ENCODE measurements around the gene PAPPA2.
"Not testable (repeated sequence)": the region's sequence is repeated elsewhere in the genome, so short reads cannot be mapped to it uniquely, and the experiment has no call there.

PAPPA2 gene

DNA sequence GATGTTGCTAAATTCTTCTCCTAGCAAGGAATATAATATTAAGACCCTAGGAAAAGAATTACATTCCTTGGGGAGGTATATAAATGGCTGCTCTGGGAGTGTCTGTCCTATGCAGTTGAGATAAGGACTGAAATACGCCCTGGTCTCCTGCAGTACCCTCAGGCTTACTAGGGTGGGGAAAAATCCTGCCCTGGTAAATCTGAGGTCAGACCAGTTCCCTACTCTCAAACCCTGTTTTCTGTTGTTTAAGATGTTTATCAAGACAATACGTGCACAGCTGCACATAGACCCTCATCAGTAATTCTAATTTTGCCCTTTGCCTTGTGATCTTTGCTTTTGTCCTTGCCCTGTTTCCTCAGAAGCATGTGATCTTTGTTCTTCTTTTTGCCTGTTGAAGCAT, 11.2 kb upstream of the PAPPA2 start:
- not testable (repeated sequence) for H3K4me3 ChIP-seq (ENCODE audit: low read depth, low read length); H3K79me2 ChIP-seq (ENCODE audit: control insufficient read depth, insufficient read depth, low read length, unreplicated experiment); H3K4me1 ChIP-seq (ENCODE audit: control insufficient read depth, insufficient read depth, low read length, unreplicated experiment); H3K27me3 ChIP-seq (ENCODE audit: insufficient read depth, low read length); H3K36me3 ChIP-seq (ENCODE audit: insufficient read depth, low read length); H2AFZ ChIP-seq (ENCODE audit: low read length, unreplicated experiment); H3K27ac ChIP-seq (ENCODE audit: low read depth, low read length)

DNA sequence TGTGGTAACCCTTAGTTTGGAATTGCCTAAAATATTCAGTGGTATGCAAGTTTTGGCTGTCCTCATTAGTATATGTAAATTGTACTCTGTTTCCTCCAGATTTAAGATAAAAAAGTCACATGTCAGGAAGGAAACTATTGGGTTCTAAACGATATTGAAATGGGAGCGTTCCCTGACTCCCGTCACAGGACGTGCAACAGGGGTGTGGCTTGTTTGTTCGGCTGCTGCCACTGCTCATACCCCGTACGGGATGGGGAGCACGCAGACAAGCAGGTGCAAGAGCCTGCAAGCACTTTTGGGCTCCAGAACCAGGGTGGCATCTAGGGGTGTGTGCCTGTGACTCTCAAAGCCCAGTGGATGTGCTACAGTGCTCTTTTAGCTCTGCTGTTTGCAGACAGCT, 6.2 kb upstream of the PAPPA2 start:
- Histone ChIP-seq H3K4me1 (ENCODE audit: control insufficient read depth, insufficient read depth, low read length, unreplicated experiment) (no peaks in the 10 kb centered on the region), H2AFZ (ENCODE audit: low read length, unreplicated experiment) (no peak overlapping the region), H3K36me3 (ENCODE audit: insufficient read depth, low read length) (no peaks in the 10 kb centered on the region), H3K4me3 (ENCODE audit: low read depth, low read length) (no peak overlapping the region), H3K27me3 (ENCODE audit: insufficient read depth, low read length) (no peaks in the 10 kb centered on the region), H3K79me2 (ENCODE audit: control insufficient read depth, insufficient read depth, low read length, unreplicated experiment) (no peaks in the 10 kb centered on the region), H3K27ac (ENCODE audit: low read depth, low read length) (no peak overlapping the region)

DNA sequence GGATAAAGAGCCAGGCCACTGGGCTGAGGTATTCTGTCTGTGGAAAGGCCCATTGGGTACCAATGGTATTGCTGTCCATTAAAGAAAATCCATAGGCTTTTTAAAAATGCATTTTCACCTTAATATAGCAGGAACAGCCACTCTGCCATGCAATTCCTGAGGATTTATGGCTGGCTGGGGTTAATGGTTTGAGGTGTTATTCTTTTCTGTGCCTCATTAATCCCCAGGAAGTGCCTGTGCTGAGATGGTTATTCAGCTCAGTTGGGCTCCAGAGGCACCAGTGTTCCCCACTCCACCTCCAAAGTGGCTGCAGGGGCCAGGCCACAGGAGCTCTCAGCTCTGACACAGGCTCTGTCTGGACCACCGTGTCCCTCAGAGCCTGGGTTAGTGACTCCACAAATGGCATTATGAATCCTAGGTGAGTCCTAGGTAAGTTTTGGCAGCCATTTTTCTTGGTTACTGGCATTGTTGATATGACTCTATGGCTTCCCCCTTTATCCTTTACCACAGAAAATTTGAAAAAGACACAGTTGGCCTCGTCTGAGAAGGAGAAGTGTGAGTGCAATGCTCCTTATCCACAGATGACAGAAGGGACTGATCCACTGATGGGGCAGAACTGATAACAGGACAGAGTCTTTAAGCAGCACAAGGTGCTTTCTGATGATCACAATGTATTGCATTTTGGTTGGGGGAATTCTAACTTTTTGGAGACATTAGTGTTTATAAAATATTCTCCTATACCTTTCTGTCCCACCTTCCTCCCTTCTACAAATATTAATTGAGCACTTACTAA, 2.2 kb upstream of the PAPPA2 start:
- Histone ChIP-seq H3K27me3 (ENCODE audit: insufficient read depth, low read length) (no peaks in the 10 kb centered on the region), H3K36me3 (ENCODE audit: insufficient read depth, low read length) (no peaks in the 10 kb centered on the region), H2AFZ (ENCODE audit: low read length, unreplicated experiment) (no peak overlapping the region), H3K79me2 (ENCODE audit: control insufficient read depth, insufficient read depth, low read length, unreplicated experiment) (no peaks in the 10 kb centered on the region), H3K27ac (ENCODE audit: low read depth, low read length) (no peak overlapping the region), H3K4me1 (ENCODE audit: control insufficient read depth, insufficient read depth, low read length, unreplicated experiment) (no peaks in the 10 kb centered on the region), H3K4me3 (ENCODE audit: low read depth, low read length) (no peak overlapping the region)

DNA sequence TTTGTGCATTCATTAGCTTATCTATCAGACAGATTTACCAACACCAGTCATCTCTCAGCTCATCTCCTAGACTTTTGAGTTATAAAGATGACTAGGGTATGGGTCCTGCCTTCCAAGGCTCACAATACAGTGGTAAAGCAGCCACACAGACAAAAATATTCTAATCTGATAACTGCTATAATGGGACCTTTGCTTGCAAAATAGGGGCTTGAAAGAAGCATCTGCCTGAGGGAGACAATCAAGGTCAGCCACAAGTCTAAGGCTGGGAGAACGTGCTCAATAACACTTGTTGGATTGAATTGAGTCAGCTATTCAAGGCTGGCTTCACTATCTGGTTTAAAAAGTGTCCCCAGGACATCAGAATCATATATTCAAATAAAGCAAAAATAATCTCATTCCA, 1.4 kb upstream of the PAPPA2 start:
- Histone ChIP-seq H3K36me3 (ENCODE audit: insufficient read depth, low read length) (no peaks in the 10 kb centered on the region), H3K4me3 (ENCODE audit: low read depth, low read length) (no peak overlapping the region), H3K27me3 (ENCODE audit: insufficient read depth, low read length) (no peaks in the 10 kb centered on the region), H3K79me2 (ENCODE audit: control insufficient read depth, insufficient read depth, low read length, unreplicated experiment) (no peaks in the 10 kb centered on the region), H3K4me1 (ENCODE audit: control insufficient read depth, insufficient read depth, low read length, unreplicated experiment) (no peaks in the 10 kb centered on the region), H2AFZ (ENCODE audit: low read length, unreplicated experiment) (no peak overlapping the region), H3K27ac (ENCODE audit: low read depth, low read length) (no peak overlapping the region)

DNA sequence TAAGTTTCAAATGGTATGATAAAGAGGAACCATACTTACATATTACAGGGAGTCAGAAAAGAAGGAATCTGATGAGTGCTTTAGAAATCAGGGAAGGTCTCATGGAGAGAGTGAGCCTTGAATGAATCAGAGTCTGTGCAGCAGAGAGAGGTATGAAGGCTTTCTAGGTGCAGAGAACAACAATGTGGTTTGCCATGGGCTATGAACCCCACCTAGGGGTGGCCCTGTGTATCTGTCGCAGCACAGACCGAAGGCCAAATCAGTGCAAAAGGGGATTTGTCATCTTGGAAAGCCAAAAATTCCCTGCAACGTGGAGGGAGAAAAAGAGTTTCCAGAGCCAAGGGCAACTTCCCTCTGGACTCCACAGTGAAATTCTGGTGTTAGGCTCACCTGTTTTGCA, 3.5 kb downstream of the PAPPA2 start:
- H3K79me2 ChIP-seq (ENCODE audit: control insufficient read depth, insufficient read depth, low read length, unreplicated experiment): no peaks in the 10 kb centered on the region
- H3K36me3 ChIP-seq (ENCODE audit: insufficient read depth, low read length): no peaks in the 10 kb centered on the region
- no peak overlapping the region for H2AFZ ChIP-seq (ENCODE audit: low read length, unreplicated experiment)
- H3K27me3 ChIP-seq (ENCODE audit: insufficient read depth, low read length): no peaks in the 10 kb centered on the region
- H3K4me3 ChIP-seq (ENCODE audit: low read depth, low read length): no peak overlapping the region
- no peak overlapping the region for H3K27ac ChIP-seq (ENCODE audit: low read depth, low read length)
- H3K4me1 ChIP-seq (ENCODE audit: control insufficient read depth, insufficient read depth, low read length, unreplicated experiment): no peaks in the 10 kb centered on the region

DNA sequence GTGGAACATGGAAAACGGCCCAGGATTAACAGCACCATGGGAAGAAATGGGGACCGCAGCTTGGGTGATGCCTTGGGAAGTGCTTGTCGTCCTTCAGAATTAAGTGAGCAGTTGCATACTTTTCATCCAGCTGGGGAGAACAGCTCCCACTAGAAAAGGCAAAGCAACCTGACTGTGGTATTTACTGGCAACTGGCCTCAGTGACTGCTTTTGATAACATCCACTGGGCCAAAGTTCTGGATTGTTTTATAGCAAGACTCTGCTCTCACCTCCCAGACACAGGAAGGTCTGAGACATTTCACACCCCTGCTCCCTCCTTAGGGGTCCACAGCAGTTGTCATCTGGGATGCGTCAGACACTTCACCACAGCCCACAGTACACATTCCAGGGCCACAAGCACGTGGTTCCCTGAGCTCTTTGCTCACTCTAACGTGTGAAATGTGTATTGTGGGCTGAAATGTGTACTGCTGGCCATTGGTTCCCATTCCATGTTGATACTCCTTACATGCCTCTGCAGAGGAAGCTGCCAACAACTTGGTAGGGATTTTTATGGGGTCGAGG, 6.6 kb downstream of the PAPPA2 start:
- Histone ChIP-seq H3K4me3 (ENCODE audit: low read depth, low read length) (no peak overlapping the region), H3K36me3 (ENCODE audit: insufficient read depth, low read length) (no peaks in the 10 kb centered on the region), H3K27ac (ENCODE audit: low read depth, low read length) (no peak overlapping the region), H3K79me2 (ENCODE audit: control insufficient read depth, insufficient read depth, low read length, unreplicated experiment) (no peaks in the 10 kb centered on the region), H2AFZ (ENCODE audit: low read length, unreplicated experiment) (no peak overlapping the region), H3K4me1 (ENCODE audit: control insufficient read depth, insufficient read depth, low read length, unreplicated experiment) (no peaks in the 10 kb centered on the region), H3K27me3 (ENCODE audit: insufficient read depth, low read length) (no peaks in the 10 kb centered on the region)

DNA sequence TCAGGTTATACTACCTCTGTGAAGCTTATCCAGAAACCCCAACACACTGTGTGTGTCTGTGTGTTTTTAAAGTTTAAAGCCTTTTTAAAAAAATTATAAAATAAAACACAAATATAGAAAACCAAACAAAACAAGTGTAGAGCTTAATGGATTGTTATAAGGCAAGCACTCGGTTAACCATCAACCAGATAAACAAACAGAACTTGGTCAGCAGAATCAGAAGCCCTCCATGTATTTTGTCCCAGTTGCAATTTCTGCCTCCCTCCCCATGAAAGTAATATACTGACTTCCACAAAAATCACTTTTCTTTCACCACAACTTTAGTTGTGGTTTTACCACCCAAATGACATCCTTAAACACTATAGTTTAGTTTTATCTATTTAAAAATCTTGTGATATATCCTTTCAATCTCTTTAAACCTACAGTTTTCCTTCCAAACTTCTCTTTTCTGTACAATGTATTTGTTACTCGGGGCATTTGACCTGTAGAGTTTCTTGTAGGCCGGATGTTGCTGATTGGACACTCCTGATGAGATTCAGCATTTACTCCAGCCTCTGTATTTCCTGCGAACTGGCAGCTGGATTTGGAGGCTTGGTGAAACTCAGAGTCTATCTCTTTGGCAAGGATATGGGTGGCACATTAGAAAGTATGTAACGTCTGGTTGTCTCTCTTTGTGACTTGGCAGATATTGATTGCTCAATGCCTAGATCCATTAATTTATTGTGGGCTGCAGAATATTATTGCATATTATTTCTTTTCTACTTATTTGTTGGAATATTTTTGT, 8.6 kb downstream of the PAPPA2 start:
- no peak overlapping the region for H3K27ac ChIP-seq (ENCODE audit: low read depth, low read length)
- H3K79me2 ChIP-seq (ENCODE audit: control insufficient read depth, insufficient read depth, low read length, unreplicated experiment): no peaks in the 10 kb centered on the region
- H2AFZ ChIP-seq (ENCODE audit: low read length, unreplicated experiment): no peak overlapping the region
- no peaks in the 10 kb centered on the region for H3K36me3 ChIP-seq (ENCODE audit: insufficient read depth, low read length)
- no peak overlapping the region for H3K4me3 ChIP-seq (ENCODE audit: low read depth, low read length)
- H3K27me3 ChIP-seq (ENCODE audit: insufficient read depth, low read length): no peaks in the 10 kb centered on the region
- no peaks in the 10 kb centered on the region for H3K4me1 ChIP-seq (ENCODE audit: control insufficient read depth, insufficient read depth, low read length, unreplicated experiment)

DNA sequence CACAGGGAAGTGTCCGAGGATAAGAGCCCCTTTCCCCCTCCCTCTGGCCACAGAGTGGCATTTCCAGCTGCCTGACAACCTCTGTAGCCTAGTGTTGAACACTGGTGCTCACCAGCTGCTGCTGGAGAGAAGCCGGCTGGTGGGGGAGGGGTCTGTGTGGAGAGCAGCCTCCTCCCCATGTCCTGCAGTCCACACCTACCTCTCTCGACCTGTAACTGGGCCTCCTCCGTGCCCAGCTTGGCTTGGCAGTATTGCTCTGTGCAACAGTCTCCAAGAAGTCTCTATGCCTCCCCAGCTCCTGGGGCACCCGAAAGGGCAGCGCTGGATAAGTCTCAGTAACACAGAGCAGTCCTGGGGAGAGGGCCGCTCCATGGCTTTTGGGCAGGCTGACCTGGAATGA, 17.0 kb downstream of the PAPPA2 start:
- Histone ChIP-seq H3K36me3 (ENCODE audit: insufficient read depth, low read length) (no peaks in the 10 kb centered on the region), H3K79me2 (ENCODE audit: control insufficient read depth, insufficient read depth, low read length, unreplicated experiment) (no peaks in the 10 kb centered on the region), H2AFZ (ENCODE audit: low read length, unreplicated experiment) (no peak overlapping the region), H3K4me1 (ENCODE audit: control insufficient read depth, insufficient read depth, low read length, unreplicated experiment) (no peaks in the 10 kb centered on the region), H3K4me3 (ENCODE audit: low read depth, low read length) (no peak overlapping the region), H3K27ac (ENCODE audit: low read depth, low read length) (no peak overlapping the region), H3K27me3 (ENCODE audit: insufficient read depth, low read length) (no peaks in the 10 kb centered on the region)

DNA sequence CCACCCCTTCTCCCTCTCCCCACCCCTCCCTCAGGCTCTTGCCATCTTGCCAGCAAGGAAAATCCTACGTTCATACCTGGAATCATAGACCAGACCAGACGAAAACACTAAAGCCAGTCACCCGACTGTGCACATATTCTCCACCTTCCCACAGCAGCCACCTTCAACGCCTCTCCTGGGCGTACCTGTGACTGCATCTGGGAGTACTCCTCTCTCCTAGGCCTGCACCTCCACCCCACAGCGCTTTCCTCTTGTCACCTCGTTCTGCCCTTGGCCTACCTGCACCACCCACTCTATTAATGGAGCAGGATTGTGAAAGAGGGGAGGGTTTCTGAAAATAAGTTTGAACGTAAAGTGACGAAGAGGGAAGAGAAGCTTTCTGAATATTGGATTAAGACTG, 17.8 kb downstream of the PAPPA2 start:
- Histone ChIP-seq H3K79me2 (ENCODE audit: control insufficient read depth, insufficient read depth, low read length, unreplicated experiment) (no peaks in the 10 kb centered on the region), H3K36me3 (ENCODE audit: insufficient read depth, low read length) (no peaks in the 10 kb centered on the region), H2AFZ (ENCODE audit: low read length, unreplicated experiment) (no peak overlapping the region)

DNA sequence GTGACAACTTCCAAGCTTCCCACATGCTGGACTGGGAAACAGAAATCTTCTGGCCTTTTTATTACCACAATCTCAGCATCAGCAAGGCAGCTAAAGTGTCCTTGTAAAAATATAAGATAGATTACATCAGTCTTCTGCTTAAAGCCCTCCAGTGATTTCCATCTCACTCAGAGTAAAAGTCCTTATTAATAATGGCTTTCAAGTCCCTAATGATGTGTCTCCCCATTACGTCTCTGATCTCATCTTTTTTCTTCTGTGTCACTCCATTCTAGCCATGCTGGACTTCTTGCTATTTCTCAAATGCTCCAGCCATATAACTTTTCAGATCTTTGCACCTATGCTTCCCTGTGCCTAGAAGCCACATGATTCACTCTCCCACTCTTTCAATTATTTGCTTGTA, 22.1 kb downstream of the PAPPA2 start:
- H3K4me1 ChIP-seq (ENCODE audit: control insufficient read depth, insufficient read depth, low read length, unreplicated experiment): no peaks in the 10 kb centered on the region
- H3K79me2 ChIP-seq (ENCODE audit: control insufficient read depth, insufficient read depth, low read length, unreplicated experiment): no peaks in the 10 kb centered on the region
- no peak overlapping the region for H3K27ac ChIP-seq (ENCODE audit: low read depth, low read length)
- H3K36me3 ChIP-seq (ENCODE audit: insufficient read depth, low read length): no peaks in the 10 kb centered on the region
- H3K27me3 ChIP-seq (ENCODE audit: insufficient read depth, low read length): no peaks in the 10 kb centered on the region
- no peak overlapping the region for H3K4me3 ChIP-seq (ENCODE audit: low read depth, low read length)
- H2AFZ ChIP-seq (ENCODE audit: low read length, unreplicated experiment): no peak overlapping the region

More for the DNA sequence above, 17.8 kb downstream of the PAPPA2 start:
- H3K4me1 ChIP-seq (ENCODE audit: control insufficient read depth, insufficient read depth, low read length, unreplicated experiment): no peaks in the 10 kb centered on the region
- H3K4me3 ChIP-seq (ENCODE audit: low read depth, low read length): no peak overlapping the region
- no peak overlapping the region for H3K27ac ChIP-seq (ENCODE audit: low read depth, low read length)
- no peaks in the 10 kb centered on the region for H3K27me3 ChIP-seq (ENCODE audit: insufficient read depth, low read length)

DNA sequence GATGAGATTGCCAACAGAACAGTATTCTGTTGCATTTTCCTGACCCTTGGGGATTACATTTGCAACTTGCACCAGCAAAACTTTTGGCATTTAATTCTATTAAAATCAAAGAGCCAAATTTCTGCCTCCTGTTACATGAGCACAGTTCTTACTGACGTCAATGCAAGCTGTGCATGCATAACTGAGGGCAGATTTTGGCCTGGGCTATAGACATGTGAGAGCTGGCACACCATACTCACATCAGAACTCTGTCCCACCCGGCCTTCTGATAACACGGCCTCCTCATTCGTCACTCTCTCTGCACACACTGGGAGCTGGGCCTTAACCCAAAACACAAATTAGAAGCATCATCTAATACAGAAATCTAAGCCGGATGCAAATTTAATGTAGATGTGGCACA, 31.5 kb downstream of the PAPPA2 start:
- H2AFZ ChIP-seq (ENCODE audit: low read length, unreplicated experiment): no peak overlapping the region
- no peaks in the 10 kb centered on the region for H3K79me2 ChIP-seq (ENCODE audit: control insufficient read depth, insufficient read depth, low read length, unreplicated experiment)
- no peak overlapping the region for H3K4me3 ChIP-seq (ENCODE audit: low read depth, low read length)
- H3K27ac ChIP-seq (ENCODE audit: low read depth, low read length): no peak overlapping the region
- H3K4me1 ChIP-seq (ENCODE audit: control insufficient read depth, insufficient read depth, low read length, unreplicated experiment): no peaks in the 10 kb centered on the region
- no peaks in the 10 kb centered on the region for H3K36me3 ChIP-seq (ENCODE audit: insufficient read depth, low read length)
- H3K27me3 ChIP-seq (ENCODE audit: insufficient read depth, low read length): no peaks in the 10 kb centered on the region
